ENCODE measurements around the gene RBPJ.

RBPJ gene

DNA sequence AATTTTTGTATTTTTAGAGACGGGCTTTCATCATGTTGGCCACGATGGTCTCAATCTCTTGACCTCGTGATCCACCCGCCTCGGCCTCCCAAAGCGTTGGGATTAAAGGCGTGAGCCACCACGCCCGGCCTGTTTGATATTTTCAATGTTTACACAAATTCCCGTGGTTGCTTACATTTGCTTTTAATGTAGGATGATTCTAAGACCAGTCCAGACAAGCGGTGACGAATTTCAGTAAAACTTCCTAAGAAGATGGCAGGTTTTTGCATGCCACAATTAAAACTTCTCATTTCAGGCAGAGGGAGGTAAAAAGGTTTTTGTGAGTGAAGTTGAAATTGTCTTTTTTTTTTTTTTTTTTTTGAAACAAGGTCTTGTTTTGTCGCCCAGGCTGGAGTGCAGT is 41.4 kb upstream of the RBPJ start:
- DNase-seq (ENCODE audit: extremely low spot score): no peak
- POLR2A ChIA-PET: no interaction called here
- no peak for TF ChIP-seq SP1 (IDR thresholded peaks at IDR 0.05)
- TF ChIP-seq ELF4 (IDR thresholded peaks at IDR 0.05): no peak
- CTCF ChIA-PET: no interaction called here

DNA sequence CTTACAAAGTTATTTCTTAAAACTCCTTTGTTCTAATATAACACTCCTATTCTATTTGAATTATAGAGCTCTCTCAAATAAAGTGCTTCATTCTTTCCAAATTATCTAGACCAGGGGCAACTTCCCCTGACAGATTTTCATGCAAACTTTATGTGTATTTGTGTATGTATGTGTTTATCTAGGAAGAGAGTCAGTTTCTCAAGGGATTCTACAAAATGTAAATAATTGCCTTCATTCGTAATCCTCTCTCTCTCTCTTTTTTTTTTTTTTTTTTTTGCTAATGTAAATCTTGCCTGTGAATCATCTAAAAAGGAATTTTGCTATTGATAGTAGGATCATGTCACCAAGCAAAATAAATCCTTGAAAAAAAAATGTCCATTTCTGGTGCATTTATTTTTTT is 38.9 kb upstream of the RBPJ start:
- no peak for DNase-seq (ENCODE audit: extremely low spot score)
- POLR2A ChIA-PET: interaction anchor here (0.9 kb wide), 1 partner anchor 37 kb away, joined by 5 read pairs; no protein-coding TSS in a partner anchor
- TF ChIP-seq NFRKB (IDR thresholded peaks at IDR 0.05) (no peak), ZNF384 (IDR thresholded peaks at IDR 0.05) (no peak), L3MBTL2 (conservative IDR thresholded peaks at IDR 0.05) (no peak)
- CTCF ChIA-PET: interaction anchor here (0.5 kb wide), 1 partner anchor 100 kb away, joined by 3 read pairs; no protein-coding TSS in a partner anchor

DNA sequence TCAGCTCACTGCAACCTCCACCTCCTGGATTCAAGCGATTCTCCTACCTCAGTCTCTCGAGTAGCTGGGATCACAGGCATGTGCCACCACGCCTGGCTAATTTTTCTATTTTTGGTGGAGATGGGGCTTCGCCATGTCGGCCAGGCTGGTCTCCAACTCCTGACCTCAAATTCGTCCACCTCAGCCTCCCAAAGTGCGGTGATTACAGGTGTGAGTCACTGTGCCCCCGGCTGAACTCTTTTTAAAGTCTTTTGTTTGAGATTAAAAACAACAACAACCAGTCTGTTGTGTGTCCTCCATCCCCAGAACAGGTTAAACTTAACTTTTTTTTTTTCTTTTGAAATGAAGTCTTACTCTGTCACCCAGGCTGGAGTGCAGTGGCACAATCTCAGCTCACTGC is 36.3 kb upstream of the RBPJ start:
- CTCF ChIA-PET: no interaction called here
- TF ChIP-seq CTBP1 (IDR thresholded peaks at IDR 0.05; ENCODE audit: borderline replicate concordance) (no peak), ARNT (IDR thresholded peaks at IDR 0.05) (no peak), FOXK2 (IDR thresholded peaks at IDR 0.05) (no peak), ZNF384 (IDR thresholded peaks at IDR 0.05) (no peak), TARDBP (IDR thresholded peaks at IDR 0.05) (no peak), ELF4 (IDR thresholded peaks at IDR 0.05) (no peak), BHLHE40 (IDR thresholded peaks at IDR 0.05; ENCODE audit: borderline replicate concordance) (no peak), FOXM1 (IDR thresholded peaks at IDR 0.05; ENCODE audit: borderline replicate concordance) (no peak), SP1 (IDR thresholded peaks at IDR 0.05) (no peak)
- no peak for DNase-seq (ENCODE audit: extremely low spot score)
- POLR2A ChIA-PET: no interaction called here

DNA sequence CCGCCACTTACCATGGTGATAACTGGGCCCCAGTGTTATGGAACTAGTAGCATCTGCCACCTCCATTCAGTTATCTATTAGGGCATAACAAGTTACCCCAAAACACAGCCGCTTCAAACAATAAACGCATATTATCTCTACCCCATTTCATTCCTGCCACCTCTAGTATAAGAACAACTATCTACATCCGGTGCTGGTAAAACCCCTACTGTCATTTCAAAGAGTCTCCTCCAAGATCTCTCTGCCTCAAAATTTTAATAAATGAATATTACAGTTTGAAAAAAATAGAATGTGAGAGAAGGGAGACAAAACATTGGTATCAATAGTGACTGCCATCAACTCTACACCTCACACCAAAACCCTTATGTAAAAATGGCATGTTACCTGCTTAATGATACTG is 35.5 kb upstream of the RBPJ start:
- ChIA-PET CTCF (no interaction called here), POLR2A (no interaction called here)
- no peak for DNase-seq (ENCODE audit: extremely low spot score)
- TF ChIP-seq FOXA1 (IDR thresholded peaks at IDR 0.05) (no peak), TARDBP (IDR thresholded peaks at IDR 0.05) (no peak), L3MBTL2 (conservative IDR thresholded peaks at IDR 0.05) (no peak), FOXK2 (IDR thresholded peaks at IDR 0.05) (no peak), ZNF384 (IDR thresholded peaks at IDR 0.05) (no peak), CTBP1 (IDR thresholded peaks at IDR 0.05; ENCODE audit: borderline replicate concordance) (no peak), BHLHE40 (IDR thresholded peaks at IDR 0.05; ENCODE audit: borderline replicate concordance) (no peak), LEF1 (IDR thresholded peaks at IDR 0.05; ENCODE audit: borderline replicate concordance) (no peak), HDGF (IDR thresholded peaks at IDR 0.05; ENCODE audit: borderline replicate concordance) (no peak), NFRKB (IDR thresholded peaks at IDR 0.05) (no peak)
- TF ChIP-seq, protein P1, sequence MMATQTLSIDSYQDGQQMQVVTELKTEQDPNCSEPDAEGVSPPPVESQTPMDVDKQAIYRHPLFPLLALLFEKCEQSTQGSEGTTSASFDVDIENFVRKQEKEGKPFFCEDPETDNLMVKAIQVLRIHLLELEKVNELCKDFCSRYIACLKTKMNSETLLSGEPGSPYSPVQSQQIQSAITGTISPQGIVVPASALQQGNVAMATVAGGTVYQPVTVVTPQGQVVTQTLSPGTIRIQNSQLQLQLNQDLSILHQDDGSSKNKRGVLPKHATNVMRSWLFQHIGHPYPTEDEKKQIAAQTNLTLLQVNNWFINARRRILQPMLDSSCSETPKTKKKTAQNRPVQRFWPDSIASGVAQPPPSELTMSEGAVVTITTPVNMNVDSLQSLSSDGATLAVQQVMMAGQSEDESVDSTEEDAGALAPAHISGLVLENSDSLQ (IDR thresholded peaks at IDR 0.05): no peak

DNA sequence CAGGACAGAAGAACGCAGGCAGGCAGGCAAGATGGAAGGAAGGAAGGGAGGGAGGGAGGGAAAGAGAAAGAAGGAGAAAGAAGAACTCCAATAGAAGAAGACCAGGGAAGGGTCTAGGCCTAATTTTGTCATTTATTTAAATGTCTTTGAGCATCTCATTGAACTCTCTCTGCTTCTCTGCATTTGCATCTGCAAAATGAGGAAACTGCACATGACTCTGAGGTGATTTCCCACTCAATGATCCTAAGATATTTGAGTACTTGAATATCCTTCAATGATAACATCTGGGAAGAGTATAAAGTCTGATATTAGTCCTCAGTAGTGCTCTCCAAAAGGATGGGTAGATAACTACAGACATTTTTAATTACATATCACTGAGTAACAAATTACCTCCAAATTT is 33.1 kb upstream of the RBPJ start:
- TF ChIP-seq L3MBTL2 (conservative IDR thresholded peaks at IDR 0.05) (no peak), ELF4 (IDR thresholded peaks at IDR 0.05) (no peak), ARNT (IDR thresholded peaks at IDR 0.05) (no peak), SP1 (IDR thresholded peaks at IDR 0.05) (no peak), CTBP1 (IDR thresholded peaks at IDR 0.05; ENCODE audit: borderline replicate concordance) (no peak), HDGF (IDR thresholded peaks at IDR 0.05; ENCODE audit: borderline replicate concordance) (no peak), FOXA1 (IDR thresholded peaks at IDR 0.05) (no peak), FOXM1 (IDR thresholded peaks at IDR 0.05; ENCODE audit: borderline replicate concordance) (no peak), ZNF384 (IDR thresholded peaks at IDR 0.05) (no peak), FOXK2 (IDR thresholded peaks at IDR 0.05) (no peak), NFRKB (IDR thresholded peaks at IDR 0.05) (no peak), TARDBP (IDR thresholded peaks at IDR 0.05) (no peak), BHLHE40 (IDR thresholded peaks at IDR 0.05; ENCODE audit: borderline replicate concordance) (no peak), SUZ12 (IDR thresholded peaks at IDR 0.05) (no peak), LEF1 (IDR thresholded peaks at IDR 0.05; ENCODE audit: borderline replicate concordance) (no peak)
- TF ChIP-seq, protein P1 (IDR thresholded peaks at IDR 0.05): no peak
- CTCF ChIA-PET: no interaction called here
- POLR2A ChIA-PET: no interaction called here
- DNase-seq (ENCODE audit: extremely low spot score): no peak

DNA sequence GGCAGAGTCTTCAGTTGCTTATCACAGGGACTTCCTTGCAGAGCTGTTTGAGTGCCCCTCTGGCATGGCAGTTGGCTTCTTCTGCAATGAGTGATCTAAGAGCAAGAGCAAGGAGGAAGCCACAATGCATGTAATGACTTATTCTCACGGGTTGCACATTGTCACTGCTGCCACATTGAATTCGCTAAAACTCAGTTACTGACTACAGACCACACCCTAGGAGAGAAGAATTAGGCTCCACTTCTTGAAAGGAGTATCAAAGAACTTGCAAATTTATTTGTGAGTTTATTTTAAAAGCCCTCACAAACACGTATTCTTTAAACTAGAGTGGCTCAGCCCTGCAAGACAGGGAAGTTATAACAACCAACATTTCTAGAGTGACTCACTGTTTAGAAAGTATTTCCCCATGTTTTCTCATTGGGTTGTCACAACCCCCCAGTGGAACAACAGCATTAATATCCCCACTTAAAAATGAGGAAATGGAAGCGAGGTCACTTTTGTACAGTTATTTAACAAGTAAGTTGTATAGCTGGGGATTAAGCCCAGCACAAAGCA is 32.4 kb upstream of the RBPJ start:
- ChIA-PET POLR2A (no interaction called here), CTCF (interaction anchor here (0.6 kb wide), 1 partner anchor 117 kb away, joined by 5 read pairs; no protein-coding TSS in a partner anchor)
- TF ChIP-seq L3MBTL2 (conservative IDR thresholded peaks at IDR 0.05) (no peak), HDGF (IDR thresholded peaks at IDR 0.05; ENCODE audit: borderline replicate concordance) (no peak)
- no peak for DNase-seq (ENCODE audit: extremely low spot score)

DNA sequence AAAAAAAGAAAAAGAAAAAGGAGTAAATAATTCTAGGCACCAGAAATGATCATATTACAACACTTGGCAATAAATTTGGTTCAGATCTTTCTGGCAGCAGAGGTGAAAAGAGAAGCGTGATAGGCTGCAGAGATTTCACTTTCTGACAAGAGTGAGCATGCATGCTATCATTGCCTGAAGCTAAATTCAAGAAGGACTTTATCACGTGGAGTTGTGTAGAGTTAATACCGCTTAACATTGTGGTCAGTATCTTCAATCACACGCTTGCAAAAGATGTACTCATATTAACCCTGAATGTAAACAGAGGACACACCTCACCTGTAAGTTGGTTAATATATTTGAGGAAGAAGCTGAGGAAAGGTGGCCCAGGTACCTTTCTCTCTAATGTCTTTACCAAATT is 31.4 kb upstream of the RBPJ start:
- no peak for DNase-seq (ENCODE audit: extremely low spot score)
- CTCF ChIA-PET: interaction anchor here (0.7 kb wide), 1 partner anchor 21 kb away, joined by 5 read pairs; no protein-coding TSS in a partner anchor
- POLR2A ChIA-PET: no interaction called here
- TF ChIP-seq, protein P1 (IDR thresholded peaks at IDR 0.05): no peak
- TF ChIP-seq SUZ12 (IDR thresholded peaks at IDR 0.05): no peak
- no peak for TF ChIP-seq ELF4 (IDR thresholded peaks at IDR 0.05)
- no peak for TF ChIP-seq HDGF (IDR thresholded peaks at IDR 0.05; ENCODE audit: borderline replicate concordance)
- TF ChIP-seq L3MBTL2 (conservative IDR thresholded peaks at IDR 0.05): no peak
- TF ChIP-seq NFRKB (IDR thresholded peaks at IDR 0.05): no peak
- no peak for TF ChIP-seq SP1 (IDR thresholded peaks at IDR 0.05)
- no peak for TF ChIP-seq CTBP1 (IDR thresholded peaks at IDR 0.05; ENCODE audit: borderline replicate concordance)
- no peak for TF ChIP-seq TARDBP (IDR thresholded peaks at IDR 0.05)
- no peak for TF ChIP-seq FOXM1 (IDR thresholded peaks at IDR 0.05; ENCODE audit: borderline replicate concordance)
- TF ChIP-seq ZNF384 (IDR thresholded peaks at IDR 0.05): no peak
- no peak for TF ChIP-seq ARNT (IDR thresholded peaks at IDR 0.05)
- no peak for TF ChIP-seq FOXK2 (IDR thresholded peaks at IDR 0.05)
- TF ChIP-seq FOXA1 (IDR thresholded peaks at IDR 0.05): no peak
- TF ChIP-seq BHLHE40 (IDR thresholded peaks at IDR 0.05; ENCODE audit: borderline replicate concordance): no peak
- no peak for TF ChIP-seq LEF1 (IDR thresholded peaks at IDR 0.05; ENCODE audit: borderline replicate concordance)
